Testis (tissue), 3 donors: ENCODE data around the gene SH3BP4. TPM values are rescaled to one million over a fixed set of nuclear protein-coding genes. Genes with fewer than 3 reads are reported as not detected.
A peak's percentile ranks its signal among the peaks of the same experiment; 100 is the strongest.
"Not testable (repeated sequence)": the region's sequence is repeated elsewhere in the genome, so short reads cannot be mapped to it uniquely, and the experiment has no call there.

Experiments used
- DNase-seq: peaks from one replicate; pipeline ENCODE4 v3.0.0-alpha.2; 2019
- H3K27ac ChIP-seq, 2 donors: fragments of 200-600 bp; sonication (generic); one replicate each; pipeline ENCODE4 v1.5.1; 2019
- H3K27me3 ChIP-seq: fragments of 200-600 bp; sonication (generic); one replicate; pipeline ENCODE4 v1.5.1; 2019
- H3K36me3 ChIP-seq: fragments of 200-600 bp; sonication (generic); one replicate; pipeline ENCODE4 v1.5.1; 2017; ENCODE audit warnings: low read depth; ENCODE audit errors: missing control alignments
- H3K4me1 ChIP-seq: fragments of 200-600 bp; sonication (generic); one replicate; pipeline ENCODE4 v1.5.1; 2019
- H3K4me3 ChIP-seq, 2 donors: fragments of 200-600 bp; sonication (generic); one replicate each; pipeline ENCODE4 v1.5.1; 2017 to 2019
- H3K9me3 ChIP-seq: fragments of 200-600 bp; sonication (generic); one replicate; pipeline ENCODE4 v1.5.1; 2017
- POLR2A ChIP-seq: fragments of 450-650 bp; IDR thresholded peaks from one replicate; pipeline ENCODE4 v1.6.1; 2017; ENCODE audit warnings: antibody characterized with exemption, mild to moderate bottlenecking, moderate library complexity
- WGBS, 2 donors: methylation state at CpG; one replicate each; pipeline ENCODE4 v1.1.5; 2018; 5-methylcytosine and 5-hydroxymethylcytosine counted together
- intact Hi-C: fragments of 100-400 bp; cut with DNase I; formaldehyde crosslinking; loops from one replicate; pipeline ENCODE4 v1.15.1; 2023; ENCODE audit warnings: low total_unique reads
- polyA plus RNA-seq: library from polyadenylated mRNA; stranded (reverse); fragments of 350-450 nt; fragmentation: Illumina TruSeq; extraction: RNeasy Lipid Tissue Mini Kit (QIAGEN cat#74804); gene quantifications from one replicate; pipeline ENCODE4 v1.2.3, GENCODE V29; 2014; ENCODE audit warnings: low read depth, low replicate concordance; ENCODE audit not compliant: insufficient read depth
- total RNA-seq, 2 donors: library from RNA; depleted of rRNA; stranded (reverse); fragments of >200 nt; gene quantifications; one replicate each; pipeline ENCODE4 v1.2.3, GENCODE V29; 2016
- TF ChIP-seq, protein P1 (sequence below), 3 experiments: fragments of 450-650 bp in 2 of 3; fragments of 200-600 bp in 1 of 3; sonication (generic) in 1 of 3; IDR thresholded peaks; one replicate each; pipeline ENCODE4 v1.5.1; 2016 to 2019; ENCODE audit warnings: antibody characterized with exemption in 3 of 3, mild to moderate bottlenecking in 2 of 3, moderate library complexity in 1 of 3

SH3BP4 gene
- total and polyA plus RNA-seq, 3 donors from 2014 or later = 33.3 to 88.5 (median 64.4) TPM

DNA sequence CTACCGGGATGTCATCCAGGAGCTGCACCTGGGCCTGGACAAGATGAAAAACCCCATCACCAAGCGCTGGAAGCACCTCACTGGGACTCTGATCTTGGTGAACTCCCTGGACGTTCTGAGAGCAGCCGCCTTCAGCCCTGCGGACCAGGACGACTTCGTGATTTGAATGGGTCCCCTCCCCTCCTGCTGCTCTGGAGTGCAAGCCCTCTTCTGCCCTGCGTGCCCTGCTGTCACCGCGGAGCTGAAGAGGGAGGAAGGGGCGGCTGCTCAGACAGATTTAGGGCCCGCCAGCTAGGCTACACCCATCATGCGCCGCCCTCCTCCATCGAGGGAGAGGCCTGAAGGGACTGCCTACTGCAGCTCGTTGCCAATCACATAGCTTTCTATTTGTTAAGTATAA, 101.8 kb downstream of the SH3BP4 start:
- intact Hi-C loops = no loop called here
- no peak for TF ChIP-seq POLR2A
- TF ChIP-seq, protein P1, sequence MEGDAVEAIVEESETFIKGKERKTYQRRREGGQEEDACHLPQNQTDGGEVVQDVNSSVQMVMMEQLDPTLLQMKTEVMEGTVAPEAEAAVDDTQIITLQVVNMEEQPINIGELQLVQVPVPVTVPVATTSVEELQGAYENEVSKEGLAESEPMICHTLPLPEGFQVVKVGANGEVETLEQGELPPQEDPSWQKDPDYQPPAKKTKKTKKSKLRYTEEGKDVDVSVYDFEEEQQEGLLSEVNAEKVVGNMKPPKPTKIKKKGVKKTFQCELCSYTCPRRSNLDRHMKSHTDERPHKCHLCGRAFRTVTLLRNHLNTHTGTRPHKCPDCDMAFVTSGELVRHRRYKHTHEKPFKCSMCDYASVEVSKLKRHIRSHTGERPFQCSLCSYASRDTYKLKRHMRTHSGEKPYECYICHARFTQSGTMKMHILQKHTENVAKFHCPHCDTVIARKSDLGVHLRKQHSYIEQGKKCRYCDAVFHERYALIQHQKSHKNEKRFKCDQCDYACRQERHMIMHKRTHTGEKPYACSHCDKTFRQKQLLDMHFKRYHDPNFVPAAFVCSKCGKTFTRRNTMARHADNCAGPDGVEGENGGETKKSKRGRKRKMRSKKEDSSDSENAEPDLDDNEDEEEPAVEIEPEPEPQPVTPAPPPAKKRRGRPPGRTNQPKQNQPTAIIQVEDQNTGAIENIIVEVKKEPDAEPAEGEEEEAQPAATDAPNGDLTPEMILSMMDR (IDR thresholded peaks at IDR 0.05) = no peak
- H3K36me3 ChIP-seq = no peaks in the 10 kb centered on the region
- DNase-seq = no peak
- WGBS, 2 donors = 77 to 78% methylated on average over 16 of the region's 16 CpGs
- no peak overlapping the region for H3K27ac ChIP-seq
- H3K4me1 ChIP-seq = peaks cover 7% of the 10 kb centered on the region
- no peak overlapping the region for H3K4me3 ChIP-seq
- no peaks in the 10 kb centered on the region for H3K9me3 ChIP-seq
- no peaks in the 10 kb centered on the region for H3K27me3 ChIP-seq

DNA sequence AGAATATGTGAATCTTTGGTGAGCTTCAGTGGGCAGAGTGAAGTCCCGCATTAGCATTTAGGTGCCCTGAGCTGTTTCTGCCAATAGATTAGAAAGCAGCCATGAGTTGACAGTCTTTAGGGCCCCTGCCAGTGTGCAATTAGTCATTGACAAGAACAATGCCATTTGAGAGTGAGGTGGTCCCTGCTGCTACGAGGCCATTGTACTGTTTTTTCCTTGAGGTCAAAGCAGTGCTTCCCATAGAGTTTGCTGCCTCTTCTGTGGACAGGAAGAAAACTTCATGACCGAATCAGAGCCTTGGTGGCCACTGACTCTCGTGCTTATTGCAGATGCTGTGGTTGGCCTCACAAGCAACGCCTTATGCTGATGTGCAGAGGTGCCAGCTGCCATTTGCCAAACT, 102.7 kb downstream of the SH3BP4 start:
- Histone ChIP-seq H3K4me3 (no peak overlapping the region), H3K36me3 (no peaks in the 10 kb centered on the region), H3K27me3 (no peaks in the 10 kb centered on the region), H3K4me1 (peaks cover 7% of the 10 kb centered on the region), H3K9me3 (no peaks in the 10 kb centered on the region), H3K27ac (no peak overlapping the region)
- 87 to 88% methylated on average over 5 of the region's 5 CpGs for WGBS, 2 donors
- no peak for DNase-seq
- TF ChIP-seq, protein P1 (IDR thresholded peaks at IDR 0.05) = no peak
- TF ChIP-seq POLR2A = no peak
- intact Hi-C loops = no loop called here

DNA sequence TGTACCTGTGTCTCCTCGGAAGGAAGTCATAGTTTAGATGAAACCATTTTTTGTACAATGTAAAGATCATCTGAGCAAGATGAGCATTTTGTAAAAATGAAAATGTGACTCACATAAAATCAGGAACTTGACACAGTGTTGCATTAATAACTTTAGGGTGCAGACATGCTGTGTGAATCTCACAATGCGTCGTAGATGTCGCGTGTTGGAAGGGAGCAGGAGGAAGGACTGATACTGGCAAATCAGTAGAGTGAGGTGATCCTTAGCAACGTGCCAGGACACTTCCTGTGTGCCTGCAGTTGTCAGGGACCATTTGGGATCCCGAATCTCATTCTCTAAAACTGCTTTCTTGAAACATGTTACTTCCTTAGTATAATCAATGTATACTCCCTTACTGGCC, 103.1 kb downstream of the SH3BP4 start:
- WGBS, 2 donors = 66 to 72% methylated on average over 7 of the region's 7 CpGs
- TF ChIP-seq, protein P1 (IDR thresholded peaks at IDR 0.05) = no peak
- TF ChIP-seq POLR2A = no peak
- intact Hi-C loops = no loop called here

DNA sequence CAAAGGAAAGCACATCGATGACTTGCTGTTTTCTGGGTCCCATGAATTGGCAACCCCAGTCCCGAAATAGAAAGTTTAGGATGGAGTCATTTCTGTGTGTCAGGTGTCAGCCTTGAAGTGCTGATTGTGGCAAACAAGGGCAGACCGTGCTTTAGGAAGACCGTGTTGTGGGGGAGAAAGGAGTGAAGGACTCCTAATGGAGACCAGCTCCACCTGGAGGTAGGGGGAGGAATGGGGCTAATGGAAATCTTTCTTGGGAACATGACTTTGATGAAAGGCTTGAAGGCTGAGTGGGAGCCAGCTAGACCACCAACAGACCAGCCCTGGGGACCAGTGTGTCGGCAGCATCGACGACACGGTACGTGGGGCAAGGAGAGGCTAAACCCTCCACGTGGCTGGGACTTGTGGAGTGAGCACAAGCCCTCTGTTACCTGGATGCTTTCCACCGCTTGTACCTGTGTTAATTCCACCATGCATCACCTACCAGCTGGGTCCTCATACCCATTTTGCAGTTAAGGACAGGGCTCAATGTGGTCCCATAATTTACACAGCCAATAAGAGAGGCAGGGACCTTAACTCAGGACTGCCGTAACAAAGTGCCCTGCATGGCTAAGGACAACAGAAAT, 104.2 kb downstream of the SH3BP4 start:
- Histone ChIP-seq H3K4me3 (no peak overlapping the region), H3K27ac (no peak overlapping the region), H3K4me1 (peaks cover 2% of the 10 kb centered on the region), H3K27me3 (no peaks in the 10 kb centered on the region), H3K36me3 (no peaks in the 10 kb centered on the region), H3K9me3 (no peaks in the 10 kb centered on the region)
- peak; percentile 69 for DNase-seq
- WGBS, 2 donors = 80 to 86% methylated on average over 12 of the region's 12 CpGs
- TF ChIP-seq POLR2A = no peak
- TF ChIP-seq, protein P1 (IDR thresholded peaks at IDR 0.05) = peak; percentile 52 to 60 (median 56)
- intact Hi-C loops = no loop called here

More for the DNA sequence above, 103.1 kb downstream of the SH3BP4 start:
- H3K9me3 ChIP-seq = no peaks in the 10 kb centered on the region
- no peak overlapping the region for H3K27ac ChIP-seq
- H3K36me3 ChIP-seq = no peaks in the 10 kb centered on the region
- H3K4me1 ChIP-seq = peaks cover 7% of the 10 kb centered on the region
- H3K27me3 ChIP-seq = no peaks in the 10 kb centered on the region
- no peak for DNase-seq
- no peak overlapping the region for H3K4me3 ChIP-seq

DNA sequence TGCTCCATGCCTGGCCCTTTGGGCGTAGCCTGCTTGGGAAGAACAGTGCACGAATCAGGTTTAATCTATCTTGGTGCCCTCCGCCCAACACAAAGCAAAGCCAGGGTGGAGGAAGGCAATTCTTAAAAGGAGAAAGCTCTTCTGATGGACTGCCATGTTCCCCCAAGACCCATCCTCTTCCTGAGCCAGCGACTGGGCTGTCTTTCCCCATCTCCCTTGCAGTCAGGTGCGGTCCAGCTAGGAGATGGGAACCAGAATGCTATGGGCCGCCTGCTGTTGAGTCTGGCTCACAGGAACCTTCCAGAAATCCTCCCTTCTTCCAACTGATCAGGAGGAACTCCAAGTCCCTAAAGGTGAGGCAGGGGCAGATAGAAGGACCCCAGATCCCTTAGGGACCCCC, 105.0 kb downstream of the SH3BP4 start:
- Histone ChIP-seq H3K36me3 (no peaks in the 10 kb centered on the region), H3K27ac (no peak overlapping the region), H3K9me3 (no peaks in the 10 kb centered on the region), H3K4me1 (no peaks in the 10 kb centered on the region), H3K4me3 (no peak overlapping the region), H3K27me3 (no peaks in the 10 kb centered on the region)
- DNase-seq = no peak
- intact Hi-C loops = no loop called here
- TF ChIP-seq, protein P1 (IDR thresholded peaks at IDR 0.05) = no peak
- no peak for TF ChIP-seq POLR2A
- WGBS, 2 donors = 92 to 94% methylated on average over 6 of the region's 6 CpGs

DNA sequence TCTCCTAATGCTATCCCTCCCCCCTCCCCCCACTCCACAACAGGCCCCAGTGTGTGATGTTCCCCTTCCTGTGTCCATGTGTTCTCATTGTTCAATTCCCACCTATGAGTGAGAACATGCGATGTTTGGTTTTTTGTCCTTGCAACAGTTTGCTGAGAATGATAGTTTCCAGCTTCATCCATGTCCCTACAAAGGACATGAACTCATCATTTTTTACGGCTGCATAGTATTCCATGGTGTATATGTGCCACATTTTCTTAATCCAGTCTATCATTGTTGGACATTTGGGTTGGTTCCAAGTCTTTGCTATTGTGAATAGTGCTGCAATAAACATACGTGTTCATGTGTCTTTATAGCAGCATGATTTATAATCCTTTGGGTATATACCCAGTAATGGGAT, 105.8 kb downstream of the SH3BP4 start:
- H3K27ac ChIP-seq, H3K27me3 ChIP-seq, H3K4me3 ChIP-seq, H3K9me3 ChIP-seq, intact Hi-C loops, DNase-seq, H3K4me1 ChIP-seq, H3K36me3 ChIP-seq: not testable (repeated sequence)
- 92 to 100% methylated on average over 2 of the region's 3 CpGs for WGBS, 2 donors
